Measurements from ENCODE around the gene GDI1.

DNA sequence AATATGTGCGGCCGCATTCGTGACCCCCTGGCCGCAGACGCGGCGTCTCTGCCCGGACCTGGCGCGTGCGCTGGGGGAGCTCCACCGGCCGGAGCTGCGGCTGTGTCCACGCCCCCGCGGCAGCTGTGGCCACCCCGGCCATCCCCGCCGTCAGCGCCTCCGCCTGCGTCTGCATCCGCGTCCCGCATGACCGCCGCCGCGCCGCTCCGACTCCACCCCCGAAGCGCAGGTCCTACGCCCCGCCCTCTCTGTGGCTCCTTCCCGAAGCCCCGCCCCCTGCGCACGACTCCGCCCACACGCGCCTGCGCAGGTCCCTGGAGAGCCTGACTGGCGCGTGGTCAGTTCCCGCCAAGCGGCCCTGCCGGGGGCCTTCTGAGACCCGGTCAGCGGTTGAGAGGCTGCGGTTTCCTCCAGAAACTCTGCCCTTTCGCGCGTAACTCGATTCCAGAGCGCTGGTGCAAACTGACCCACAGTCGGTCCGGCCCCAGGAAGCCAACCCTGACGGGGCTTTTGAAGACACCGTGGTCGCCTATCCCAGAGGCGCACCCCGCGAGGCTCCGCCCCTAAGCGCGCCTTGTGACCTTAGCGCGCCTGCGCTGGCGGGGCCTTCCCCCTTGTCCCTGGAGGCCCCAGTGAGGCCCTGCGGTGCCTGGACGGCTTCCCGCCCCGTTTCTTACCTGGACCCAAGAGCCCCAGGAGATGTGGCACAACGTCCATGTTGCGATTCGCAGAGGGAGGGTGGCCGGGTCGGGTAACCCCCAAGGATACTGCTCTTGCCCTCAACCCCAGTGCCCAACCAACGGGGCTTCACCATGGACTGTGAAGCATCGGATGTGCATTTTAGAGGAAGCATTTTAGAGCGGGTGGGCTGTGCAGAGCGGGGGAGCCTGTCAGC is 42.0 kb downstream of the GDI1 start, which contains the start of gene LAGE3:
- TF ChIP-seq, protein P1, sequence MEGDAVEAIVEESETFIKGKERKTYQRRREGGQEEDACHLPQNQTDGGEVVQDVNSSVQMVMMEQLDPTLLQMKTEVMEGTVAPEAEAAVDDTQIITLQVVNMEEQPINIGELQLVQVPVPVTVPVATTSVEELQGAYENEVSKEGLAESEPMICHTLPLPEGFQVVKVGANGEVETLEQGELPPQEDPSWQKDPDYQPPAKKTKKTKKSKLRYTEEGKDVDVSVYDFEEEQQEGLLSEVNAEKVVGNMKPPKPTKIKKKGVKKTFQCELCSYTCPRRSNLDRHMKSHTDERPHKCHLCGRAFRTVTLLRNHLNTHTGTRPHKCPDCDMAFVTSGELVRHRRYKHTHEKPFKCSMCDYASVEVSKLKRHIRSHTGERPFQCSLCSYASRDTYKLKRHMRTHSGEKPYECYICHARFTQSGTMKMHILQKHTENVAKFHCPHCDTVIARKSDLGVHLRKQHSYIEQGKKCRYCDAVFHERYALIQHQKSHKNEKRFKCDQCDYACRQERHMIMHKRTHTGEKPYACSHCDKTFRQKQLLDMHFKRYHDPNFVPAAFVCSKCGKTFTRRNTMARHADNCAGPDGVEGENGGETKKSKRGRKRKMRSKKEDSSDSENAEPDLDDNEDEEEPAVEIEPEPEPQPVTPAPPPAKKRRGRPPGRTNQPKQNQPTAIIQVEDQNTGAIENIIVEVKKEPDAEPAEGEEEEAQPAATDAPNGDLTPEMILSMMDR (IDR thresholded peaks at IDR 0.05), result no peak
- TF ChIP-seq POLR2A (IDR thresholded peaks at IDR 0.05), result peak; percentile 60 to 83 (median 67)

Measured in body of pancreas (tissue), 4 donors.